ENCODE results near the gene CALD1.

- TF ChIP-seq POLR2A (IDR thresholded peaks at IDR 0.05; ENCODE audit: low read depth, low read length) (no peak), POU2F2 (IDR thresholded peaks at IDR 0.05; ENCODE audit: low read depth, low read length) (no peak), POLR2AphosphoS5 (IDR thresholded peaks at IDR 0.05; ENCODE audit: low read depth, low read length) (no peak), SPI1 (IDR thresholded peaks at IDR 0.05; ENCODE audit: low read depth, low read length) (no peak), TAF1 (IDR thresholded peaks at IDR 0.05; ENCODE audit: low read depth, low read length) (no peak)
These were observed 164.5 kb downstream of the CALD1 start for GRCh38 chr7:134943785-134944400.

Measured in GM12891 (cell line).